Dermis microvascular lymphatic vessel endothelial cell (primary cell): ENCODE measurements around the gene NARF. TPM values are rescaled to one million over a fixed set of nuclear protein-coding genes. Genes with fewer than 3 reads are reported as not detected.
"Not testable (repeated sequence)": the region's sequence is repeated elsewhere in the genome, so short reads cannot be mapped to it uniquely, and the experiment has no call there.

Experiments used
- DNase-seq, 2 donors: peaks; one replicate each; pipeline versions ENCODE4 v3.0.0 to v3.0.0-alpha.2; 2010; ENCODE audit warnings: low read depth in 2 of 2
- total RNA-seq: library from RNA; depleted of rRNA; stranded (reverse); fragments of >200 nt; gene quantifications from 2 replicates; pipeline ENCODE4 v1.2.1, GENCODE V29; 2014

The NARF gene
- total RNA-seq, 1 donor from 2014 or later: 56.0 TPM

DNA sequence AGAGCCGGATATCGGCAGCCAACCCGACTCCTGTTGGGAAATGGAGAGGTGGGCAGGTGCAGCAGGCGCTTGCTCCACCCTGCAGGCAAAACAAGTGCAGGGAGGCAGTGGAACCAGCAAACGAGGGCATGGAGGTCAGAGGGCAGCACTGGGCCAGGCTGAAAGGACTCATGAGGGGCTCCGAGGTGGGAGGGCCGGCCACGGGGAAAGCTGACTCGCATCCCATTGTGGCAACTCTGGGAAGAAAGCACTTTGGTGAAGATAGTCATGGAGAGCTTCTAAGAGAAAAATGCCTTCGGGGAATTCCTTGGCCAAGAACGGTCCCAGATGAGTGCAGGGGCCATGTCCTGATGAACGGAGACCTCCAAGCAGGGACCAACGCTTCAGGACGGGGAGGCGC is 12.4 kb upstream of the NARF start:
- DNase-seq: no peak

DNA sequence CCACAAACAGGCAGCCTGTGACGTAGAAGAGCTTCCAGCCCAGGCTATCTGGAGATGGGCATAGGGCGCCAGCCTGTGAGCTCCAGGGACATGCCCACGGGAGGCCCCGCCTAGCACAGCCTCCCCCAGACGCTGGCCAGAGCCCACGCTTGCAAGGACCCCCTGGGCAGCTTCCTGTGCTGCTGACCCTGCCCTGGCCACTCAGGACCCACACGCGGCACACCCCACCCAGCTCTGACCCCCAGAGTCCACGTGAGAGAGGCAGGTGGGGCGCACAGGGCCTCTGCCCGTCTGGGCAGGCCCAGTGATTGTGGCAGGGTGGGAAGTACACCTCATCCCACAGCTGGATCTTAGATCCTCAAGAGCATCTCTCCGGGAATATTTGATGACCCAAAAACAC is 11.9 kb upstream of the NARF start:
- DNase-seq: no peak

DNA sequence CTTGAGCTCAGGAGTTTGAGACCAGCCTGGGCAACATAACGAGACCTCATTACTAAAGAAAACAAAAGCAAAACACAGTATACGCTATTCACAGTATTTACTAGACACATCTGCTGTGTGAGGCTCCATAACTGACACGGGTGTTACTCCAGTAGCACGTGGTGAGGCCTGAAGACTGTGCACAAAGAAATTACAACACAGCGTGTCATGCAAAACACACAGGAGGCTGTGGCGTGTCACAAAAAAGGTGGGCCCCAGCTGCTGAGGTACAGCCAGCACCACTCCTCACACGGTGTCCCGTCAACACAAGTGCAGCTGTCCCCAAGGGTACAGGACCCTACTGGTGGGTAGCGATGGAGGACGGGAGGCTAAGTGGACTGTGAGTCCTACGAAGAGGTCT is 10.7 kb upstream of the NARF start:
- no peak for DNase-seq

DNA sequence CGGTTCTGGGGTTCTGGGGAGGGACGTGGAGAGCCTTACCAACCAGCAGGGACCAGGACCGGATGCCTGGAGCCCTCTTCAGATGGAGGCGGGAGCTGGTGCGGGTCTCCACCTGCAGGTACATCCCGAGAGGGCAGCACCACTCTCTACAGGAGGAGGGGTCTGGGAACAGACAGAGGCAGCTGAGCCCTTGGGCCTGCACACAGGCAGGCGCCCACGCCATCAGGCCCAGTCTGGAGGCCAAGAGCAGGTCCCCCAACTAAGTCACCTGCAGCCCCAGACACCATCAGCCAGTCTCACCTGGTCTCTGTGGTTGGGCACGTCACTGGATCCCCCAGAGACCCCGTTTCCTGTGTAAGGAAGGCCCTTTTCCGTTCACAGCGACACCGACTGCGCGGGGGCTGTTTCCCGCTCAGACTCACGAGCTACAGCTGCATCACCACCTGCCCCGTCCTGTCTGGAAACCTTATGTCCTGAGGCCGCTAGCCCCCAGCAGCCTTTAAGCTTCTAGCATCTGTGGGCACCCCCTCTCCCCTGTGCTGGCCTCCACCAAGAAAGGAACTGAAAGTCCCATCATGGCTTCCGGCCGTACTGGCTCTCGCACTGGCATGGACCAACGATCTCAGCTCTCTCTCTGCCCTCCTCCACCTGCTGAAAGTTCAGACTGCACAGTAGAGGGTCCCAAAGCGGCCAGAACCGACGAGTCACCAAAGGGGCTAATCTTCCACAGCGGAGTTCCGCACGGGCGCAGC is 9.2 kb upstream of the NARF start:
- no peak for DNase-seq

DNA sequence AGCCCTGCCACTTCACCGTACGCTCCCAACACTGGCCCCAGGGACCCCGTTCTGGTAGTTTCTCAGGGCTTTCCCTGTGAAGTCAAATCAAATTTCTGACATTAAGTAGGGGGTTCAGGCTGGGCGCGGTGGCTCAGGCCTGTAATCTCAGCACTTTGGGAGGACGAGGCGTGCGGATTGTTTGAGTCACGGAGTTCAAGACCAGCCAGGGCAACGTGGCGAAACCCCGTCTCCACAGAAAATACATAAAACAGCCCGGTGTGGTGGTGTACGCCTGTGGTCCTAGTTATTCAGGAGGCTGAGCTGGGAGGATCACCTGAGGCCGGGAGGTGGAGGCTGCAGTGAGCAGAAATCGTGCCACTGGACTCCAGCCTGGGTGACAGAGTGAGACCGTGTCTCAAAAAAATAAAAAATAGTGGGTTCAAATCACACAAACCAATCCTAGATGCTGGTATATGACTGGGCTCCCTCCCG is 8.6 kb upstream of the NARF start:
- DNase-seq: no peak

DNA sequence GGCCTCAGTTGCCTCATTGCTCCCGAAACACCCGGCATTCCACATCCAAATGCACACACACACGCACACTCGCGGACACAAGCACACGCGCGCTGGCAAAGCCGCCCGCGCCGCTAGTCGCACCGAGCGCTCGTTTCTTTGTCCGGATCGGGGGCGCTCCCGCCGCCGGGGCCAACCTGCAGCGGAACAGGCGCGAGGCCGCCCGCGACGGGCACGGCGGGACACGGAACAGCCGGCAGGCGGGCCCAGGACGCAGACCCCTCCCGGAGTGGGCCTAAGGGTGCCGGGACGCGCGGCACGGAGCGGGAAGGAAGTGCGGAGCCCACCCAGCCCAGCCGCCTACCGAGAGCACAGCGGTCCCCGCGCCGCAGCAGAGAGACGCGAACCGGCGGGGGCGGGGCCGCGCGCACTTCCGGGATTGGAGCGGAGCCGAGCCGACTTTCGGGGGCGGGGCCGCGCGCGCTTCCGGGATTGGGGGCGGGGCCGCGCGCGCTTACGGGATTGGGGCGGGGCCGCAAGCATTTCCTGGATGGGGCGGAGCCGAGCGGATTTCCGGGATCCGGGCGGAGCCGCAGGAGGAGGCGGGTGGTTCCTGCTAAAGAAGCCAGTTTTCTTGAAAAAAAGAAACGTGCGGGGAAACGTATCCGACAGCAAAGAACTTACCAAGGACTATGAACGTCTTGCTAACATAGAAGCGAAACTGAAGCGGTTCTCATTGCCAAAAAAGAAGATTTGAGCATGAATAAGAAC is 8.0 kb upstream of the NARF start, which contains the start of gene CYBC1:
TSS of gene CYBC1 (minus strand) at position 396 of the 750 bp plus-strand sequence. CDS start 1,498 bp downstream, outside the sequence.
- peak; percentile 56 to 90 for DNase-seq

DNA sequence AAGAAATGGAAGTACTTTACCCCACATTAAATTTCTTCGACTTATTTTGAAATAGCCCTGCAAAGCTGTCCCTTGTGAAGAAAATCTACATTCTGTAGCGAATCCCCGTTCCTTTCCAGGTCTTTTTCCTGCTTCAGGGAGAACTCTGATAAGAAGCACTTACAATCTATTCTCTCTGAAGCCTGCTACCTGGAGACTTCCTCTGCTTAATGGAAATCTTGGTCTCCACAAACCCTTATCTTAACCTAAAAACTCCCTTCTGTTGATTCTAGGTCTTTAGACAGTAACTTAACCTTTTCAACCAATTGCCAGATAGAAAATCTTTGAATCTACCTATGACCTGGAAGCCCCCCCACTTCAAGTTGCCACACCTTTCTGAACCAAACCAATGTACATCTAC is 6.4 kb upstream of the NARF start:
- no peak for DNase-seq

DNA sequence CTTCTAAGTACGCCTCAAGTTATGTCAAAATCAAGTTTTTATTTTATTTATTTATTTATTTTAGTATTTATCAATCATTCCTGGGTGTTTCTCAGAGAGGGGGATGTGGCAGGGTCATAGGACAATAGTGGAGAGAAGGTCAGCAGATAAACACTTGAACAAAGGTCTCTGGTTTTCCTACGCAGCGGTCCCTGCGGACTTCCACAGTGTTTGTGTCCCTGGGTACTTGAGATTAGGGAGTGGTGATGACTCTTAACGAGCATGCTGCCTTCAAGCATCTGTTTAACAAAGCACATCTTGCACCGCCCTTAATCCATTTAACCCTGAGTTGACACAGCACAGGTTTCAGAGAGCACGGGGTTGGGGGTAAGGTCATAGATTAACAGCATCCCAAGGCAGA is 5.4 kb upstream of the NARF start:
- DNase-seq: not testable (repeated sequence)

DNA sequence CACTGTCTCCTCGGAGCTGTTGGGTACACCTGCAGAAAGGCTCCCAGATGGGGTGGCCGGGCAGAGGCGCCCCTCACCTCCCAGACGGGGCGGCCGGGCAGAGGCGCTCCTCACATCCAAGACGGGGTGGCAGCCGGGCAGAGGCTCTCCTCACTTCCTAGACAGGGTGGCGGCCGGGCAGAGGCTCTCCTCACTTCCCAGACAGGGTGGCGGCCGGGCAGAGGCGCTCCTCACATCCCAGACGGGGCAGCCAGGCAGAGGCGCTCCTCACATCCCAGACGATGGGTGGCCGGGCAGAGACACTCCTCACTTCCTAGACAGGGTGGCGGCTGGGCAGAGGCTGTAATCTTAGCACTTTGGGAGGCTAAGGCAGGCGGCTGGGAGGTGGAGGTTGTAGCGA is 4.8 kb upstream of the NARF start:
- not testable (repeated sequence) for DNase-seq

DNA sequence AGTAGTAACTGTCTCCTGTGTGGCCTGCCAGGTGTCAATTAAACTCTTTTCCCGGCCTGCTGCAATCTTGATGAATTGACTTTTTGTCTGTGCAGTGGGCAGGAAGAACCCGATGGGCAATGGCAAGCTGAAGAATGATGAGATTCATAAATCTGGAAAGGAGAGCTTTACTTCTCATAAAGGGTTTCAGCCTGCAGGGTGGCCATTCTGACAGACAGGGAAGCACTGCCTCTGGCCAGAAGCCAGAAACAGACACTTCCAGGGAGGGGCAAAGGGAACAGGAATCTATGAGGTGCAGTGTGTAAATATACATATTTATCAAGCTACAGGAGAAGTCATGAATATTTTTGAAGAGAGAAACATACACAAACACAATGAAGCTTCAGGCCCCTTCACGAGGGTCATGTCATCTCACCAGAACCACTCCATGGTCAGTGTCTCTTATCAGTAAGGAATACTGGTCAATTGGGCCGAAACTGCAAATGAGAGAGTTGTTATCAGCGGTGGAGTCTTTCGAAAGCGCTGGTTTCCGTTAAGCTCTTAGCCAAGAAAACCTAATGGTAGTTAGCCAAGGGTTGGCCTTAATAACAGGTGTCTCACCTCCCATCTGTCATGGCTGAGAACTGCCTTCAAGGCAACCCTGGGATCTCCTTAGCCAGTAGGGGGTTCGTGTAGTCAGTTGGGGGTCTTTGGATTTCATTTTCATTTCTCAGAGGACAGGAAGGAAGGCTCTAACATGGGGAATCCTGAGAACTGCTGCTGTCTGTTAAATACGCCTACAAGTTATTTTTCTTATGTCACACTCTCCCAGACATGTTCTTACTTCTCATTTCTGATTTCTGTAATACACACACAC is 1.2 kb upstream of the NARF start:
- DNase-seq: no peak

DNA sequence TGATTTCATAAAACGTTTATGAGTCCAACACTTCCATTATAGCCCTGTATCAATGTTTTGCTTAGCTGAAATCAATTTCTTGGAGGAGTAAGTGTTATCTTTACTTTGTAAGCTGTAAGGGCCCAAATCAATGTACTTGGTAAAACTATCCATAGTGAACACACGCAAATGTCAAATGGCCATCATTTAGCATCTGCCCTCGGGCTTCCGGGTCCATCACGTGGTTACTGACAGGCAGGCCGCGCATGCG is 687 bp upstream of the NARF start:
- DNase-seq: peak in 1 of 2 donors; percentile 89

DNA sequence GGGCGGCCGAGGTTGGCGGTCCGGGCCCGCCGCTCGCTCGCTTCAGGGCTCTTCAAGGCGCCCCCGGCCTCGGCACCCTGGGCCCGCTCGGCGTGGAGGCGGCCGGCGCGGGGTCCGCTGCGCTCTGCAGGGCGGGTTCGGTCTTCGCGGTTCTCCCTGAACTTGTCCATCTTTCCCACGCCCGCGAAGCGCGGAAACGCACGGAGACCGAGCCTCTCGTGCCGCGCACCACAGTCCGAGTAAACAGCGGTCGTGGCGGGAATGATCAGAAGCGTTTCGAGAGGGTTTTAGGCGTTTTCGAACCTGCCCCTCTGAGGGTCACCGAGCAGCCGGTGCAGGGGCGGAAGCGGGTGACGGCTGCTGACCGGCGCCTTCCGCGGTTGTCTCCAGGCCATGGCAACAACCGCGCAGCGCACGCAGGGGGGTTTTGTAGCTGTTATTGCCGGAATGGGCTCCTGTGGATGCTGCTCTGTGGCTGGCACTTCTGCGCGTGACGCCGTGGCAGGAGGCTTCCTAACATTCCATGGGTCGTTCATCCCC is 414 bp downstream of the NARF start:
- DNase-seq: peak; percentile 89 to 94

DNA sequence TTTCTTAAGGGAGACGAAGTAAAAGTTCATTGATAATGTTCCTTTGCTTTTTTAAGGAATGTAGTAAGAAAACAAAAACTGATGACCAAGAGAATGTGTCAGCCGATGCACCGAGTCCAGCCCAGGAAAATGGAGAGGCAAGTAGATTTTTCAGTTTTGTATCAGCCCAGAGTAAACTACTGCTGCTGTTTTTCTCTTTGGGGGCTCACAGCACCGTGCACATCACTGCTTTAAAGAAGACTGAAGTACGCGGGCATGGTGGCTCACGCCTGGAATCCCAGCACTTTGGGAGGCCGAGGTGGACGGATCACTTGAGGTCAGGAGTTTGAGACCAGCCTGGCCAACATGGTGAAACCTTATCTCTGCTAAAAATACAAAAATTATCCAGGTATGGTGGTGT is 1.4 kb downstream of the NARF start:
- DNase-seq: not testable (repeated sequence)

DNA sequence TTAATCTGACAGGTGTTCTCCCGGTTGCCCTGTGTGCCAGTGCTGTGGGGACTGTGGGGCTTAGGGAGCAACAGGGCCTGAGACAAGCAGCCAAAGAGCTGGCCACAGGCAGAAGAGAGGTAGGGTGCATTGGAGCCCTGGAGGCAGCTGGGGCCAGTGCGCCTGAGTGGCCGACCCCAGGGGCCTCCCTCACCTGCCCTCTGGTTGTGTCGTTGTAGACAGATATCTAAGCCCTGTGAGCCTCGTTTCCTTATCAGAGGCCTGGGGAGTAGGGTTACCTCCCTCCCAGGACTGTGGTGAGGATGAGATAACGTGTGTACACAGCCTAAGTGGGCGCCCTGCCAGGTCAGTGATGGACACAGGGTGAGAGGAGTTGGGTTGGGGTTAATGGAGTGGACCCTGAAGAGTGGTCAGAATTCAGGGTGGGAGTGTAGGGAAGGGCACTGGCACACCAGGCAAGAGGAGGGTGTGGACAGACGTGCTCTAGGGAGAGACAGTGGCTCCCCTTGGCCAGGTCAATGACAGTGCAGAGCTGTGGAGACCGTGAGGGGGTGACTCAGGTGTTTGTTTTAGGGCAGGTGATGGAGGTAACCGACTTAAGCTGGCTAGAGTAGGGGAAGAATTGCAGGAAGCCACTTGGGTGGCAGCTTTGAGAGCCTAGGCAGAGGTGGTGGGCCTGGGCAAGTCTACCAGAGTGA is 3.4 kb downstream of the NARF start:
- no peak for DNase-seq

DNA sequence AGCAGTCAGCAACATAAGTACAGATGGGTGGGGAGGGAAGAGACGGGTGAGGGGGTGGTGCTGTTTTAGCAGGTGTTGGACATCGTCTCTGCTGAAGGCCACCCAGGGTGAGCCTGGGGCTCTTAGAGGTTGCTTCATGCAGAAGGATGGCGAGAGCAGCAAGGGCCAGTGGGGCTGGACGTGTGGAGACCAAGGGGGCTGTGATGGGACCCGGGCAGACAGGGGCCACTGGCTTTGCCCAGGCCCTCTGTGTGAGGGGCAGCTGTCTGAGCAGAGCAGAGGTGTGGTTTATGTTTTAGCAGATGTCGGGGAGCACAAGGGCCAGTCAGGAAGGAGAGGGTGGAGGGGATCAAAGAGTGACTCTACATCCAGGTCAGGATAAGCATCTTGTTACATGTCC is 4.8 kb downstream of the NARF start:
- DNase-seq: no peak

DNA sequence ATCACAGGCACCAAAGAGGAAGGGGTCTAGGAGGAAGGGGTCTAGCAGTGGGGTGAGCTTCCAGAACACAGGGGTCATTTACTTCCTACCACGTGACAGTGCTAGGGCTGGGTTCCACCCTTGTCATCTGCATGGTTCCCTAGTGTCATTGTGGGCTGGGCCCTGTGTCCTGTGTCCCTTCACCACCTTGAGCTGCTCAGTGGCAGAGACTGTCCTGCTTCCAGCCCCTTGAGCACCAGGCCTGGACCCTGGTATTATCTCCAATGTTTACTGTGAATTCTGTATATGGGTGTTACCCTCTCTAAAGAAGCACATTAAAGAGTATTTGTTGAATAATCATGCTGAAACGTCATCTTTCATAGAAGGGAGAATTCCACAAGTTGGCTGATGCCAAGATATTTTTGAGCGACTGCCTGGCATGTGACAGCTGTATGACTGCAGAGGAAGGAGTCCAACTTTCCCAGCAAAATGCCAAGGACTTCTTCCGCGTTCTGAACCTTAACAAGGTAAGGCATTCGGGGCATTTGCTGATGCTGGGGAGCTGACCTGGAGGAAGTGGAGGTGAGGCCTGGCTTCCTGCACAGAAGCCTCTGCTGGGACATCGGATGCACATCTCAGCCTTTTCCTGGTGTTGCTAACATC is 5.5 kb downstream of the NARF start:
- peak; percentile 58 to 63 for DNase-seq

DNA sequence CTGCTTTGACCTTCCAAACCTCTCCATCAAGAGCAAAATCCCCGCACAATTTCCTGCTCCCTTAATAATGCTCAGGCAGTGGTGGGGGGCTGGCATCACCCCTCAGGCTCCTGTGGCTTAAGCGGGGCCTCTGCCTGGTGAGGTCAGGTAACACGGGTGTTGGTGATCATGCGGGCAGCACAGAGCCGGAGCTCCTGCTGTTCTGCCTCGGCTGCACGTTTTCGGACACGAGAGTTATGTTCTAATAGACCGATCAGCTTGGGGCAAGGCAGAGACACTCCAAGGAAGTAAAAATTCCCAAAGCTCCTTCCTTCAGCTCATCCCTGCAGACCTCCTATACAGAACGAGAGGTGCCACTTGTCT is 6.0 kb downstream of the NARF start:
- DNase-seq: no peak

DNA sequence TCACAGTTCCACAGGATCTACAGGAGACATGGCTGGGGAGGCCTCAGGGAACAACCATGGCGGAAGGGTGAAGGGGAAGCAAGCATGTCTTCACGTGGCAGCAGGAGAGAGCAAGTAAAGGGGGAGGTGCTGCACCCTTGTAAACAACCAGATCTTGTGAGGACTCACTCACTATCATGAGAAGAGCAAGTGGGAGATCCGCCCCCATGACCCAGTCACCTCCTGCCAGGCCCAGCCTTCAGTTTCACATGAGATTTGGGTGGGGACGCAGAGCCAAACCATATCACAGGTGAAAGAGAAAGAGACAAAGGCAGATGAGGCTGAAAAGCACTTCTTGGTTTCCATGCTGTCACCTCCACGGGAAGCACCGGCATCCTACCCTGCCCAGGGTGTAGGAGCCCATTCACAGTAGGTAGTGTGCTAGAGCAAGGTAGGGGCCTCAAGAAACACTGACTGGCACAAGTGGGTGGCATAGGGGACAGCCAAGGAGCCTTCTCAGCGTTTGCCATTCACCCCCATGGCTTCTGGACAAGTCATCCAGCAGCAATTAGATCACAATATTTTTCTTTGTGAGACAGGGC is 6.6 kb downstream of the NARF start:
- DNase-seq: no peak

DNA sequence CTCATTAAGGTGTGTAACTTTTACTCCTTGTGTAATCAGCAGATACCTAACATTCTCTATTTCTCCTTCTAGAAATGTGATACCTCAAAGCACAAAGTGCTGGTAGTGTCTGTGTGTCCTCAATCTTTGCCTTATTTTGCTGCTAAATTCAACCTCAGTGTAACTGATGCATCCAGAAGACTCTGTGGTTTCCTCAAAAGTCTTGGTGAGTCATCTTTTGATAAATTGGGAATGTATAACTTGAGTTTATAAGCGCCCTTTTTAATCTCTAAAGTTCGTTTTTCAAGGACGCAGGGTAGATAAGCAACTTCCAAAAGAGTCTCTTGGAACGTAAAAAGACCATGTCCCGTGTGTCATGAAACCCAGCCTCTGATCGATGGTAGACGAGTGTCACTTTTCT is 10.2 kb downstream of the NARF start:
- DNase-seq: no peak

DNA sequence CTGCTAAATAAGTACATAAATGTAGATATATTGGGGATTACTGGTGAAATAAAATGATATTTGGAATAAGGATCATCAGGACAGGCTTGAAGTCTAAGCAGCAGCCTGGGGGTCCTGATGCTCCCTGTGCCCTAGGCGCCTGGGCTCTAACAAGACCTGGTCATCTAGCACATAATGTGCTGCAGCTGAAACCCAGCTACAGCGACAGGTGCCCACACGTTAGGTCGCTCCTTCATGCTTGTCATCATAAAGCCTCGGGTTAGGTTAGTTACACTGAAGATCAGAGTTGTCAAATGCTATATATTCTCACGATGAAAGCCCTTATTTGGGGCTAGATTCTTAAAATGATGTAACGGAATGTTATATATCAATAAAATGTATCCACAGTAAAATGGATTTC is 11.5 kb downstream of the NARF start:
- no peak for DNase-seq
